Fibroblast of skin of left quadriceps (primary cell): ENCODE data around the gene ATP2C1.
"Not testable (repeated sequence)": the region's sequence is repeated elsewhere in the genome, so short reads cannot be mapped to it uniquely, and the experiment has no call there.

Source experiments
- DNase-seq, 2 experiments: peaks; one replicate each; pipeline ENCODE4 v3.0.0-alpha.2; 2013; ENCODE audit warnings: low read depth in 2 of 2

Gene ATP2C1

GRCh38 chr3:130934442-130935089 lies 40.7 kb downstream of the ATP2C1 start:
- no peak for DNase-seq

GRCh38 chr3:130935761-130936492 lies 42.0 kb downstream of the ATP2C1 start:
- peak; percentile 39 for DNase-seq

- no peak for DNase-seq
These were observed 45.9 kb downstream of the ATP2C1 start for GRCh38 chr3:130939753-130940152.

GRCh38 chr3:130941793-130942192 lies 47.9 kb downstream of the ATP2C1 start:
- DNase-seq, result no peak

GRCh38 chr3:130946882-130947281 lies 53.0 kb downstream of the ATP2C1 start:
- no peak for DNase-seq

GRCh38 chr3:130948001-130948773 lies 54.3 kb downstream of the ATP2C1 start:
- no peak for DNase-seq

- no peak for DNase-seq
These were observed 55.0 kb downstream of the ATP2C1 start for GRCh38 chr3:130948929-130949328.

- no peak for DNase-seq
These were observed 56.2 kb downstream of the ATP2C1 start for GRCh38 chr3:130950124-130950523.

GRCh38 chr3:130950641-130951040 lies 56.8 kb downstream of the ATP2C1 start:
- no peak for DNase-seq

- DNase-seq, result no peak
These were observed 61.6 kb downstream of the ATP2C1 start for GRCh38 chr3:130955481-130955880.

- no peak for DNase-seq
These were observed 62.4 kb downstream of the ATP2C1 start for GRCh38 chr3:130956281-130956680.

- no peak for DNase-seq
These were observed 62.8 kb downstream of the ATP2C1 start for GRCh38 chr3:130956721-130957120.

GRCh38 chr3:130960139-130960795 lies 66.4 kb downstream of the ATP2C1 start:
- peak; percentile 60 to 61 for DNase-seq

GRCh38 chr3:130961458-130961857 lies 67.6 kb downstream of the ATP2C1 start:
- DNase-seq, result no peak

GRCh38 chr3:130963444-130963843 lies 69.6 kb downstream of the ATP2C1 start:
- DNase-seq, result no peak

GRCh38 chr3:130963878-130964277 lies 70.0 kb downstream of the ATP2C1 start:
- DNase-seq, result peak; percentile 76 to 79

- DNase-seq, result no peak
These were observed 73.4 kb downstream of the ATP2C1 start for GRCh38 chr3:130967281-130967680.

- DNase-seq, result no peak
These were observed 74.3 kb downstream of the ATP2C1 start for GRCh38 chr3:130968221-130968620.

- DNase-seq, result no peak
These were observed 75.7 kb downstream of the ATP2C1 start for GRCh38 chr3:130969621-130970020.

GRCh38 chr3:130971208-130971607 lies 77.3 kb downstream of the ATP2C1 start:
- no peak for DNase-seq

- not testable (repeated sequence) for DNase-seq
These were observed 78.7 kb downstream of the ATP2C1 start for GRCh38 chr3:130972592-130972991.

- no peak for DNase-seq
These were observed 79.5 kb downstream of the ATP2C1 start for GRCh38 chr3:130973406-130973805.
